ENCODE measurements around the gene TRIL.

TRIL gene

GRCh38 chr7:28958235-28958979 lies at the start of gene TRIL:
Gene TRIL, minus strand, starts transcription at chr7:28958330. Its CDS starts 284 bp downstream, at chr7:28958046.
- no peak for DNase-seq (ENCODE audit: low spot score)

GRCh38 chr7:29007127-29007526 lies 49.0 kb upstream of the TRIL start:
- no peak for DNase-seq (ENCODE audit: low spot score)

GRCh38 chr7:29005829-29006228 lies 47.7 kb upstream of the TRIL start:
- DNase-seq (ENCODE audit: low spot score): no peak

- no peak for DNase-seq (ENCODE audit: low spot score)
These were observed 47.3 kb upstream of the TRIL start for GRCh38 chr7:29005406-29005805.

- DNase-seq (ENCODE audit: low spot score): no peak
These were observed 45.6 kb upstream of the TRIL start for GRCh38 chr7:29003703-29004102.

- DNase-seq (ENCODE audit: low spot score): no peak
These were observed 42.6 kb upstream of the TRIL start for GRCh38 chr7:29000717-29001076.

GRCh38 chr7:28999895-29000716 lies 42.0 kb upstream of the TRIL start:
- no peak for DNase-seq (ENCODE audit: low spot score)

- DNase-seq (ENCODE audit: low spot score): peak; percentile 11
These were observed 41.3 kb upstream of the TRIL start for GRCh38 chr7:28999427-28999826.

- DNase-seq (ENCODE audit: low spot score): no peak
These were observed 40.0 kb upstream of the TRIL start for GRCh38 chr7:28998105-28998504.

- DNase-seq (ENCODE audit: low spot score): no peak
These were observed 38.7 kb upstream of the TRIL start for GRCh38 chr7:28996836-28997235.

GRCh38 chr7:28993371-28993770 lies 35.2 kb upstream of the TRIL start:
- DNase-seq (ENCODE audit: low spot score): no peak

GRCh38 chr7:28992798-28993197 lies 34.7 kb upstream of the TRIL start:
- DNase-seq (ENCODE audit: low spot score): no peak

- no peak for DNase-seq (ENCODE audit: low spot score)
These were observed 32.2 kb upstream of the TRIL start for GRCh38 chr7:28990200-28990960.

GRCh38 chr7:28989211-28989980 lies 31.3 kb upstream of the TRIL start:
- DNase-seq (ENCODE audit: low spot score): no peak

GRCh38 chr7:28988810-28989209 lies 30.7 kb upstream of the TRIL start:
- no peak for DNase-seq (ENCODE audit: low spot score)

GRCh38 chr7:28988091-28988490 lies 30.0 kb upstream of the TRIL start:
- DNase-seq (ENCODE audit: low spot score): no peak

GRCh38 chr7:28986765-28987110 lies 28.6 kb upstream of the TRIL start:
- no peak for DNase-seq (ENCODE audit: low spot score)

- no peak for DNase-seq (ENCODE audit: low spot score)
These were observed 28.1 kb upstream of the TRIL start for GRCh38 chr7:28986028-28986764.

- peak; percentile 46 for DNase-seq (ENCODE audit: low spot score)
These were observed 26.5 kb upstream of the TRIL start for GRCh38 chr7:28984631-28985030.

GRCh38 chr7:28984217-28984616 lies 26.1 kb upstream of the TRIL start:
- DNase-seq (ENCODE audit: low spot score): no peak

All from SW480 (cell line).